ENCODE data around the gene HOTAIR. TPM values are rescaled to one million over a fixed set of nuclear protein-coding genes. Genes with fewer than 3 reads are reported as not detected.

Gene HOTAIR
- total RNA-seq, 1 donor from 2014 or later: not detected

- intact Hi-C loops (cut with micrococcal nuclease): no loop called here
Observed at GRCh38 chr12:53980104-53980801, 5.5 kb upstream of the HOTAIR start.

GRCh38 chr12:53978477-53979356 lies 4.0 kb upstream of the HOTAIR start:
- no peak for DNase-seq
- no peak for ATAC-seq
- intact Hi-C loops (cut with micrococcal nuclease): no loop called here

More at GRCh38 chr12:53980104-53980801, 5.5 kb upstream of the HOTAIR start:
- ATAC-seq: no peak
- DNase-seq: no peak

- no peak for DNase-seq
Observed at GRCh38 chr12:53977596-53978445, 3.1 kb upstream of the HOTAIR start.

GRCh38 chr12:53976823-53977595 lies 2.3 kb upstream of the HOTAIR start:
- intact Hi-C loops (cut with micrococcal nuclease): no loop called here
- no peak for DNase-seq

More at GRCh38 chr12:53977596-53978445, 3.1 kb upstream of the HOTAIR start:
- no peak for ATAC-seq
- intact Hi-C loops (cut with micrococcal nuclease): no loop called here

GRCh38 chr12:53976172-53976822 lies 1.5 kb upstream of the HOTAIR start:
- ATAC-seq (no peak), DNase-seq (no peak)
- intact Hi-C loops (cut with micrococcal nuclease): no loop called here

More at GRCh38 chr12:53976823-53977595, 2.3 kb upstream of the HOTAIR start:
- ATAC-seq: no peak

GRCh38 chr12:53975479-53976152 lies 862 bp upstream of the HOTAIR start:
- no peak for ATAC-seq
- intact Hi-C loops (cut with micrococcal nuclease): no loop called here
- no peak for DNase-seq

GRCh38 chr12:53975064-53975471 lies 314 bp upstream of the HOTAIR start:
- DNase-seq (no peak), ATAC-seq (no peak)
- intact Hi-C loops (cut with micrococcal nuclease): no loop called here

- no peak for ATAC-seq
Observed at GRCh38 chr12:53973236-53974042, 1.3 kb downstream of the HOTAIR start.

GRCh38 chr12:53972722-53973235 lies 2.0 kb downstream of the HOTAIR start, which contains the start of gene HOXC11:
Gene HOXC11, plus strand, starts transcription at chr12:53973126. Its CDS starts 116 bp downstream, at chr12:53973242.
- intact Hi-C loops (cut with micrococcal nuclease): no loop called here
- no peak for ATAC-seq
- no peak for DNase-seq

More at GRCh38 chr12:53973236-53974042, 1.3 kb downstream of the HOTAIR start:
- no peak for DNase-seq
- intact Hi-C loops (cut with micrococcal nuclease): no loop called here

GRCh38 chr12:53972152-53972702 lies 2.5 kb downstream of the HOTAIR start:
- no peak for ATAC-seq

GRCh38 chr12:53971686-53972085 lies 3.1 kb downstream of the HOTAIR start:
- intact Hi-C loops (cut with micrococcal nuclease): no loop called here
- no peak for ATAC-seq

More at GRCh38 chr12:53972152-53972702, 2.5 kb downstream of the HOTAIR start:
- intact Hi-C loops (cut with micrococcal nuclease): no loop called here
- DNase-seq: no peak

GRCh38 chr12:53971129-53971528 lies 3.6 kb downstream of the HOTAIR start:
- no peak for DNase-seq
- intact Hi-C loops (cut with micrococcal nuclease): no loop called here
- no peak for ATAC-seq

More at GRCh38 chr12:53971686-53972085, 3.1 kb downstream of the HOTAIR start:
- DNase-seq: no peak

- ATAC-seq (no peak), DNase-seq (no peak)
- intact Hi-C loops (cut with micrococcal nuclease): no loop called here
Observed at GRCh38 chr12:53970451-53970850, 4.3 kb downstream of the HOTAIR start.

- ATAC-seq (no peak), DNase-seq (no peak)
- intact Hi-C loops (cut with micrococcal nuclease): no loop called here
Observed at GRCh38 chr12:53969588-53970259, 5.0 kb downstream of the HOTAIR start.

Data from left ventricle myocardium superior (tissue), 1 donor.